ENCODE data around the gene PALMD.

The PALMD gene, protein sequence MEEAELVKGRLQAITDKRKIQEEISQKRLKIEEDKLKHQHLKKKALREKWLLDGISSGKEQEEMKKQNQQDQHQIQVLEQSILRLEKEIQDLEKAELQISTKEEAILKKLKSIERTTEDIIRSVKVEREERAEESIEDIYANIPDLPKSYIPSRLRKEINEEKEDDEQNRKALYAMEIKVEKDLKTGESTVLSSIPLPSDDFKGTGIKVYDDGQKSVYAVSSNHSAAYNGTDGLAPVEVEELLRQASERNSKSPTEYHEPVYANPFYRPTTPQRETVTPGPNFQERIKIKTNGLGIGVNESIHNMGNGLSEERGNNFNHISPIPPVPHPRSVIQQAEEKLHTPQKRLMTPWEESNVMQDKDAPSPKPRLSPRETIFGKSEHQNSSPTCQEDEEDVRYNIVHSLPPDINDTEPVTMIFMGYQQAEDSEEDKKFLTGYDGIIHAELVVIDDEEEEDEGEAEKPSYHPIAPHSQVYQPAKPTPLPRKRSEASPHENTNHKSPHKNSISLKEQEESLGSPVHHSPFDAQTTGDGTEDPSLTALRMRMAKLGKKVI

DNA sequence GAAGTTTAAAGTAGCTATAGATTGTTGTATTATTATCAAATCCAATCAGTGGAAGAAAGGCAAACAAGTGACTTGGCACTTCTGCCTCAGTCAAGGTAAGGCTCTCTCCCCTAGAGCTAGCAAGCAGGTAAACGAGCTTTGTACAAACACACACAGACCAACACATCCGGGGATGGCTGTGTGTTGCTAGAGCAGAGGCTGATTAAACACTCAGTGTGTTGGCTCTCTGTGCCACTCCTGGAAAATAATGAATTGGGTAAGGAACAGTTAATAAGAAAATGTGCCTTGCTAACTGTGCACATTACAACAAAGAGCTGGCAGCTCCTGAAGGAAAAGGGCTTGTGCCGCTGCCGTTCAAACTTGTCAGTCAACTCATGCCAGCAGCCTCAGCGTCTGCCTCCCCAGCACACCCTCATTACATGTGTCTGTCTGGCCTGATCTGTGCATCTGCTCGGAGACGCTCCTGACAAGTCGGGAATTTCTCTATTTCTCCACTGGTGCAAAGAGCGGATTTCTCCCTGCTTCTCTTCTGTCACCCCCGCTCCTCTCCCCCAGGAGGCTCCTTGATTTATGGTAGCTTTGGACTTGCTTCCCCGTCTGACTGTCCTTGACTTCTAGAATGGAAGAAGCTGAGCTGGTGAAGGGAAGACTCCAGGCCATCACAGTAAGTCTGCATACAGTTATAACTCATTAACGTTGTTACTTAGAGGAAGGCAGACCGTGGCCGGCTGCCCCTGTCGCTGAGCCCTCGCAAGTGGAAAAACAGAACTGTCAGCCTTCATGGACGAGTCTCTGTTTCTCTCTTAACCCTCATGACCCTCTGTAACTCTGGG lies at the start of gene PALMD:
TSS of gene PALMD (plus strand) at position 415 of the 833 bp plus-strand sequence. CDS start at position 620, 205 bp downstream.
- TF ChIP-seq, protein P1, sequence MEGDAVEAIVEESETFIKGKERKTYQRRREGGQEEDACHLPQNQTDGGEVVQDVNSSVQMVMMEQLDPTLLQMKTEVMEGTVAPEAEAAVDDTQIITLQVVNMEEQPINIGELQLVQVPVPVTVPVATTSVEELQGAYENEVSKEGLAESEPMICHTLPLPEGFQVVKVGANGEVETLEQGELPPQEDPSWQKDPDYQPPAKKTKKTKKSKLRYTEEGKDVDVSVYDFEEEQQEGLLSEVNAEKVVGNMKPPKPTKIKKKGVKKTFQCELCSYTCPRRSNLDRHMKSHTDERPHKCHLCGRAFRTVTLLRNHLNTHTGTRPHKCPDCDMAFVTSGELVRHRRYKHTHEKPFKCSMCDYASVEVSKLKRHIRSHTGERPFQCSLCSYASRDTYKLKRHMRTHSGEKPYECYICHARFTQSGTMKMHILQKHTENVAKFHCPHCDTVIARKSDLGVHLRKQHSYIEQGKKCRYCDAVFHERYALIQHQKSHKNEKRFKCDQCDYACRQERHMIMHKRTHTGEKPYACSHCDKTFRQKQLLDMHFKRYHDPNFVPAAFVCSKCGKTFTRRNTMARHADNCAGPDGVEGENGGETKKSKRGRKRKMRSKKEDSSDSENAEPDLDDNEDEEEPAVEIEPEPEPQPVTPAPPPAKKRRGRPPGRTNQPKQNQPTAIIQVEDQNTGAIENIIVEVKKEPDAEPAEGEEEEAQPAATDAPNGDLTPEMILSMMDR (IDR thresholded peaks at IDR 0.05; ENCODE audit: low read depth, low read length): no peak
- DNase-seq (ENCODE audit: extremely low read depth, low read depth): no peak

DNA sequence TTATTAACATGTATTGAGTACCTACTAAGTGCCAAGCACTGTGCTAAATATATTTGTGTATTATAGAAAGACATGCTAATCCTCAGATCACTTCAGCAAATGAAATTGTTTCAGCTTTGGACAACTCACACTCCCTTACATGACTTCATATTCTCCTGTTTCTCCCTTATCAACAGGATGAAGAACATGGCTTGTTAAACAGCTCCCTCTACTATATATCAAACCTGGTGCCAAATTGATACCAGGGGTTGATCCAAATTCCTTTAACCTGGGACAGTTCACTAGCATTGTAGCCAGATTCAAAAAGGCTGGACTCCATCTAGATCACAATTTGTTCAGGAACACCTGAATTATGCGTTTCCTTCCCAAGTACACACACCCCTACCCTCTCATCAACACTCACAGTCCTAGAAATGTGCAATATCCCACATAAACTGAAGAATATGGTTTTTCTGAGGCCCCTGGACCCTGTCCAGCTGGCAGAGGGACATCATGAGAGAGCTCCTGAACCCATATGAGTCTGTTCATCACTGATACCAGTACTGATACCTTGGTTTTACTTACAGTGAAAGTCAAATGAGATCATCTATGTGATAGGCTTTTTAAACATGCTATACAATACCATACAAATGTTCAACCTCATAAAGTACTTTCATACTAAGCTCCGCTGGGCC lies 47.0 kb upstream of the PALMD start:
- TF ChIP-seq, protein P1 (IDR thresholded peaks at IDR 0.05; ENCODE audit: low read depth, low read length): no peak
- no peak for DNase-seq (ENCODE audit: extremely low read depth, low read depth)

DNA sequence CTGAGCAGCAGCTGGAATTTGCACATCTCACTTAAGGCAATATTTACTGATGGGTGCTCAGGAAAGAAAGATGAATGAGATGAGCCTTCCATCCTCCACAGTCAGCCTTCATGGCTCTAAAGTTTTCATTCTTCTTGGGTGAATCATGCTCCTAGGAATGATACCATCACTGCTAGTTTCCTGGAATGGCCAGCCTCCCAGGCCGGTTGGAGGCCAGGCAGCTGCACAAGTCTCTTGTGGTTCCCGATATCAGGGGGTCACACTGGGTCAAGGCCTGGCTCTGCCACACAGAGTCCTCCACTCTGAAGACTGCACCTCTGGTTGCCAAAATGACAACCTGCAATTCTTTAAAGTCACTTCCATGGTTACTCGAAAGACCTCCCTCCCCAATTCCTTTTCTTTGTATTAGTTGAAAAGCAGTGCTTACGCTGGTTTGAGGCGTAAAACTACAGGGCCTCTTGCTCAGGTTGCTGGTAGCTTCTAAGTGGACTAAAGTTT lies 46.2 kb upstream of the PALMD start:
- TF ChIP-seq, protein P1 (IDR thresholded peaks at IDR 0.05; ENCODE audit: low read depth, low read length): no peak

DNA sequence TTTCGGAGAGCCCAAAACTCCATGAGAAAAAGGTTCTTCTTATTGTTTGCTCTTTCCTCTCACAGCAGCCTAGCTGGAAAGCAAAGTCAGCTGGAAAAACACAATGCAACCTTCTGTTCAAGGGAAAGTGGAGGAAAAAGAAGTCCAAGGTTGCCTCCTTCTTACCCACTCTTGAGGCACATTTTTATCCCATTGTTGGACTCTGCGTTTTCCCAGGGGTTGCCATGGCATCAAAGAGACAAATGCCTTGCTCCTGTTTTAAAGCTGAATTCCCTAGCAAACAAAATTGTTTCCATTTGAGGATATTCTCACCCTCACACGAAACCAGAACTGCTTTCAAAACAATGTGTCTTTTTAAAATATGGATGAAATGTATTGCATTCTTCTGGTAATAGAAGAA lies 45.1 kb upstream of the PALMD start:
- no peak for DNase-seq (ENCODE audit: extremely low read depth, low read depth)
- TF ChIP-seq, protein P1 (IDR thresholded peaks at IDR 0.05; ENCODE audit: low read depth, low read length): no peak

More for the DNA sequence above, 46.2 kb upstream of the PALMD start:
- DNase-seq (ENCODE audit: extremely low read depth, low read depth): no peak

DNA sequence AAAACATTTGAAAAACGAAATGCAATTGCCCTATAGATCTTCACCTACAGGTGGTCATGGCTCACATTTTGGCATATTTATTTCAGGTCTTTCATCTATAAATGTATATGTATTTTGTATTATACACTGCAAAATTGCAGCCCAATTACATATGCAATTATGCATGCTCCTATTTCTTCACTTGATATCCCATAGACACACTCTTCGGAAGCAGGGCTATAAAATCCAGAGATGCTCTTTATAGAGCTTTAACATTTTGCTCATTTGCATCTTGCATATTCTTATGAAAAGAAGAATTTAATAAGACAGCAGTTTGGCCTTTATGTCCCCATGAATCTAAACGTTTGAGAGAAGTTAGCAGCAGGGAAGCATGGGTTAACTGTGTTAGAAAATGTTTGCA lies 44.7 kb upstream of the PALMD start:
- DNase-seq (ENCODE audit: extremely low read depth, low read depth): no peak
- TF ChIP-seq, protein P1 (IDR thresholded peaks at IDR 0.05; ENCODE audit: low read depth, low read length): no peak

DNA sequence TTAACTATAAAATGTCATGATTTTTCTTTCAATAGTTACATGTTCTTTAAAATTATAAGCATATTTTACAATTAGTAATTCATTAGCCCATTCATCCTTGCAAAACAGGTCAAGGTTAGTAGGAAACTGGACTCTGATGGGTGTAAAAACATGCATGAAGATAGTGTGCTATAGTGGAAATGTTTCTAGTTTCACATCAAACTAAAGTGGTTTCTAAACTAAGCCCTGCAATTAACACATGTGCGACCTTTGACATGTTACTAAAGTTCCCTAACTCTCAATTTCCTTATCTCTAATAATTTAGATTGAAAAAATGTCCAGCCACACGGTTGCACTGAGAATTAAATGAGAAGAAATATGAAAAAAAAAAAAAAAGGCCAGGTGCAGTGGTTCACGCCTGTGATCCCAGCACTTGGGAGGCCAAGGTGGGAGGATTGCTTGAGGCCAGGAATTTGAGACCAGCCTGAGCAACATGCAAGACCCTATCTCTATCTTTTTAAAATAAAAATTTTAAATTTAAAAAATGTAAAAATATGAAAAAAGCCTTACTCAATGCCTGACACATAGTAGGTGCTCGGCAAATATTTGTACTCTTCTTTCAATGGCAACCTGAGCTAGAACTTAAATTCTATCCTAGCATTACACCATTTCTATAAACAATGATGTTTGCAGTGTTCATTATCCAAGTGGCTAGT lies 44.1 kb upstream of the PALMD start:
- TF ChIP-seq, protein P1 (IDR thresholded peaks at IDR 0.05; ENCODE audit: low read depth, low read length): no peak
- DNase-seq (ENCODE audit: extremely low read depth, low read depth): no peak

All from AG09319 (cell line).